Natural killer cell treated with Interleukin-12 subunit alpha and Interleukin-12 subunit beta and Interleukin-15 and Interleukin-18, amount 100 ng/mL, for 72 hours (primary cell): Measurements from ENCODE around the gene MEGF11. TPM values are rescaled to one million over a fixed set of nuclear protein-coding genes. Genes with fewer than 3 reads are reported as not detected.
"Not testable (repeated sequence)": the region's sequence is repeated elsewhere in the genome, so short reads cannot be mapped to it uniquely, and the experiment has no call there.

Source experiments
- ATAC-seq, 2 donors: fragments of 150-1000 bp; cut with Tn5 transposase in 1 of 2; sonication (Bioruptor Pico), chemical (Tn5 transposase) in 1 of 2; 2 replicates each; pipeline ENCODE4 v1.10.0; 2021
- DNase-seq: peaks from one replicate; pipeline ENCODE4 v3.0.0; 2022; ENCODE audit warnings: low spot score
- H3K27ac Mint-ChIP-seq, 2 donors: 1 replicate in 1 of 2; 2 replicates in 1 of 2; pipeline ENCODE4 v1.8.0; 2022; ENCODE audit warnings: mixed read lengths in 2 of 2, mild to moderate bottlenecking in 1 of 2, moderate library complexity in 1 of 2
- H3K27me3 Mint-ChIP-seq, 2 donors: 1 replicate in 1 of 2; 2 replicates in 1 of 2; pipeline ENCODE4 v1.8.0; 2022; ENCODE audit warnings: mixed read lengths in 2 of 2
- H3K36me3 Mint-ChIP-seq: one replicate; pipeline ENCODE4 v1.8.0; 2022; ENCODE audit warnings: mixed read lengths
- H3K4me1 Mint-ChIP-seq, 2 donors: 1 replicate in 1 of 2; 2 replicates in 1 of 2; pipeline ENCODE4 v1.8.0; 2022; ENCODE audit warnings: low read depth in 2 of 2, mixed read lengths in 2 of 2, mild to moderate bottlenecking in 1 of 2
- H3K4me3 Mint-ChIP-seq: one replicate; pipeline ENCODE4 v1.8.0; 2022; ENCODE audit warnings: mixed read lengths
- H3K9me3 Mint-ChIP-seq: 2 replicates; pipeline ENCODE4 v1.8.0; 2022; ENCODE audit warnings: mixed read lengths
- total RNA-seq, 2 donors: library from RNA; stranded (reverse); gene quantifications; one replicate each; pipeline ENCODE4 v1.2.3, GENCODE V29; 2022

The MEGF11 gene
- total RNA-seq, 2 donors from 2014 or later: not detected

DNA sequence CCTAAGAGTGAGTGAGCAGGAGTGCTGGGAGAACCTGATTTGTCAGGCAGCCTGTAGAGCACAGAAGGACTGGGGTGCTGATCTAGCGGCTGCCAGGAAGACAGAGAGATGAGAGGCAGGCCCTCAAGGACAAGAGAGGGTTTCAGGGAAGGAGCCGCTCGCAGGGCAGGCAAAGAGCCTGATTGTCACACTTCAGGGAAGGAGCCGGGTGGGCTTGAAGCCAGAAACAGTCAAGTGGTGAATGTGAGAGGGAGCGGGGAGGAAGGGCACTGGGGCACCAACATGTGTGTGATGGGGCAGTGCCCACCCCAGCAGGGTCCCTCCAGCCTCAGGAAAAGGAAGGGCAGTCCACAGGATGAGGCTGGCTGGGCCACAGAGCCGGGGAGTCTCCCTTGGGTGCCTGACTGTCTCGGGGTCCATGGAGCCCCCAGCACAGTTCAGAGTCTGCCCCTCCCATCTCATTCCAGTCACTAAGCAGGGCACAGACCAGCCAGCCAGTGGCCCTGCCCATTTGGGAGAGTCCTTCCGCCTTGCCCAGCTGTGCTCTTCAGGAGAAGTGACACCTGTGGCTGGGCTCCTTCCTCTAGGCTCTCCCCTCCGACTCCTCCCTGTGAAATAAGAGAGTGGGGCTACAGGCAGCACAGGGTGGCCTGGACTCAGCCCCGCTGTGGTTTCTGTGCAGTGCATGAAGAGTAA, 235.6 kb downstream of the MEGF11 start:
- H3K4me1 Mint-ChIP-seq: no peaks in the 10 kb centered on the region
- no peaks in the 10 kb centered on the region for H3K9me3 Mint-ChIP-seq
- DNase-seq (no peak), ATAC-seq (peak in 1 of 2 donors; percentile 33)
- no peak overlapping the region for H3K27ac Mint-ChIP-seq
- no peak overlapping the region for H3K4me3 Mint-ChIP-seq
- peaks cover 26 to 29% of the 10 kb centered on the region in 2 donors for H3K27me3 Mint-ChIP-seq
- no peaks in the 10 kb centered on the region for H3K36me3 Mint-ChIP-seq

DNA sequence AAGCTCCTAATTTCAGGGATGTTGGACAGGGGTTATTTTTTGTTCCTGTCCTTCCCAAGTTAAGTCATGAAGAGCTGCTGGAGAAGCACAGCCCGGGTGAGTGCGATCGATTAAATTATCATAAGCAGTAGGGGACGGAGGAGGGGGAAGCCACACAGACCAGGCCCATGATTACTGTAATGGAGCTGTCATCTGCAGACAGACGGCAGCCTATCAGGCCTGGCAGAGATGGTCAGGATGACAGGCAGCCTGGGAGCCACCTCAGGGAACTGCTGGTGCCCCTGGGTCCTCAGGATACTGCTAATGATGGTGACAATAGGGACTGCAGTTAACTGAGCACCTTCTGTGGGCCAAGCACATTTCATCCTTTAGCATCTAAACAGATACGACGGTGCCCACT, 236.6 kb downstream of the MEGF11 start:
- Mint-ChIP-seq H3K4me1 (no peaks in the 10 kb centered on the region), H3K27ac (no peak overlapping the region), H3K27me3 (peaks cover 26 to 29% of the 10 kb centered on the region in 2 donors), H3K9me3 (no peaks in the 10 kb centered on the region), H3K36me3 (no peaks in the 10 kb centered on the region), H3K4me3 (no peak overlapping the region)
- DNase-seq: no peak
- ATAC-seq: no peak

DNA sequence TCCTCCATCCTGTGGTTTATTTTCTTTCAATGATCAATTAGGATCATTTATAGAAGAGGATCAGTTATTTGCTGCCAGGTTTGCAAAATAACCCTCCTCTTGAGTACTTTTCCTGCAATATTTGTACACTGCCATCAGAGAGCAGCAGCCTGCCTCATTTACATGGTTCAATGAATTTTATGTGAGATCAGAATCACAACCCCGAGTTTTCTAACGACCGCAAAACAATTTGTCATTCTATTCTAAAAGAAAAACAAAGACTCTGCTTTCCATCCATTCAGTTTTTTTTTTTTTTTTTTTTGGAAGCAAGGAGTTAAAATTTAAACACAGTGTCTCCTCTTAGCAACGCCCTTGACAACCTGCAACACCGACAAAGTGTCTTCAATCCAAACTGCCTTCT, 237.4 kb downstream of the MEGF11 start:
- H3K4me1 Mint-ChIP-seq: no peaks in the 10 kb centered on the region
- no peak for DNase-seq
- H3K36me3 Mint-ChIP-seq: no peaks in the 10 kb centered on the region
- H3K27me3 Mint-ChIP-seq: peaks cover 23 to 29% of the 10 kb centered on the region in 2 donors
- H3K9me3 Mint-ChIP-seq: no peaks in the 10 kb centered on the region
- H3K4me3 Mint-ChIP-seq: no peak overlapping the region
- no peak for ATAC-seq
- no peak overlapping the region for H3K27ac Mint-ChIP-seq

DNA sequence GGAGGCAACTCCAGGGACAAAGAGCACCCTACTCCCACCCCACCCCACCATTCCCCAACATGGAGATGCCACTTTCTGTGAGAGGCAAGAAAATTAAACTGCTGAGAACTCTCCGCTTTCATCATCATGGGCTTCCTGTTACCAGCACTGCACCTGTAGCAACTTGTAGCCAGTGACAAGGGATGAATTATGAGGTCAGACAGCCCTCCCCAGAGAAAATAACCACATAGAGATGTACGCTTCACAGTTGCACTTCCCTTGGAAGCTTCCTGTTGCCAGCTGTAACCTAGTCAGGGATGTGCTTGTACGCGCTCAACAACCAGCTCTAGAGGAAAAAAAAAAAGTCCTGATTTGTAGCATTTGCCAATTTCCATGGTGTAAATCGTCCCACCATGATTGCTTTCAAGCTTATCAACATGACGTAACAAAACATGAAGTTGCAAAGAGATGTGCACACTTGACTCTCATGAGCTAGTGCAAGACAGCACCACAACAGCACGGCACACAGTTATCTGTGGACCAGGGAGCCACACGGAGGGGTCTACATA, 238.8 kb downstream of the MEGF11 start:
- no peak overlapping the region for H3K27ac Mint-ChIP-seq
- no peak overlapping the region for H3K4me3 Mint-ChIP-seq
- H3K36me3 Mint-ChIP-seq: no peaks in the 10 kb centered on the region
- no peaks in the 10 kb centered on the region for H3K9me3 Mint-ChIP-seq
- no peak for ATAC-seq
- DNase-seq: no peak
- H3K27me3 Mint-ChIP-seq: peaks cover 30 to 35% of the 10 kb centered on the region in 2 donors
- H3K4me1 Mint-ChIP-seq: no peaks in the 10 kb centered on the region

DNA sequence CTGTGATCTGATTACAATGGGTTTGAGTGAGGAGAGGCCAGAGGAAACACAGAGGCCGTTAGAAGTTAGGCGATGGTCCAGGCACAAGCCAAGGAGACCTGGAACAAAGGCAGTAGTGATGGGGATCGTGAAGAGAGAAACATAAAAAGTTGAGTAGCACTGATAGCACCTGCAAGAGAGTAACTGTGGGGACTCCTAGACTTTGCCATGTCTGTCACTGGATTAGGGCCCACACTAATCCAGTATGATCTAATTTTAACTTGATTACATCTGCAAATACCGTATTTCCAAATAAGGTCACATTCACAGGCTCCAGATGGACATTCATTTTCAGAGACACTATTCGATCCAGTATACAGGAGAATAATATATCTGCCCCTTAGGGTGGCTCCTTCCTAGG, 239.5 kb downstream of the MEGF11 start:
- Mint-ChIP-seq H3K4me3 (no peak overlapping the region), H3K4me1 (no peaks in the 10 kb centered on the region), H3K27ac (no peak overlapping the region), H3K27me3 (peaks cover 30 to 35% of the 10 kb centered on the region in 2 donors), H3K9me3 (no peaks in the 10 kb centered on the region), H3K36me3 (no peaks in the 10 kb centered on the region)
- ATAC-seq (no peak), DNase-seq (no peak)

DNA sequence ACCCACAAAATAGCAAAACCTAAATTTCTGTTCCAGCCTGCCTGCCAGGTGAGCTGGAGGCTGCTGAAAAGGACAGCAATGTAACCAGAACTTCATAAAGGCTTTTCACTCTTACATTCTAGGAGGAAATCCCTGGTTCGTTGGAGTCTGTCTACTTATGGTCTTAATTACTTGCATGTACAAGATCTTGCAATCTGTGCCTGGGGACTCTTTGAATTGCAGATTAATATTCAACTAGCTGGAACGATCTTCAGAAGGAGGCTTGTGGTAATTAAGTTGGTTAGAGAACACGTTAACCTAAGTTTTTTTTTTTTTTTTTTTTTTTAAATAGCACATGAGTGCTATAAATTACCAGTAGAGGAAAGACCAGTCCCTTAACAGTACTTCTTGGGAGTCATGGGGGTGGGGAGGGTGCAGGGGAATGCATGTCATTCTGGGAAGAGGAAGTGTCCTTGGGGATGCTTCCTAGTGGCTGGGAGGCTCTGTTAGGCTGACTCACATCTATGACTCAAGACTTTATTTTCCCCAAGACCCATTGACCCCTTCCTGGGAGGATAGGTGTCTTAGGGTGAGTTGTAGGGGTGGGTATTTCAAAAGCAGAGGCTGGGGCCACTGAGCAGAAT, 244.5 kb downstream of the MEGF11 start:
- DNase-seq (no peak), ATAC-seq (no peak)
- Mint-ChIP-seq H3K4me1 (peaks cover 0 to 3% of the 10 kb centered on the region in 2 donors), H3K27me3 (peaks cover 16 to 23% of the 10 kb centered on the region in 2 donors), H3K27ac (no peak overlapping the region), H3K9me3 (no peaks in the 10 kb centered on the region), H3K36me3 (no peaks in the 10 kb centered on the region), H3K4me3 (no peak overlapping the region)

DNA sequence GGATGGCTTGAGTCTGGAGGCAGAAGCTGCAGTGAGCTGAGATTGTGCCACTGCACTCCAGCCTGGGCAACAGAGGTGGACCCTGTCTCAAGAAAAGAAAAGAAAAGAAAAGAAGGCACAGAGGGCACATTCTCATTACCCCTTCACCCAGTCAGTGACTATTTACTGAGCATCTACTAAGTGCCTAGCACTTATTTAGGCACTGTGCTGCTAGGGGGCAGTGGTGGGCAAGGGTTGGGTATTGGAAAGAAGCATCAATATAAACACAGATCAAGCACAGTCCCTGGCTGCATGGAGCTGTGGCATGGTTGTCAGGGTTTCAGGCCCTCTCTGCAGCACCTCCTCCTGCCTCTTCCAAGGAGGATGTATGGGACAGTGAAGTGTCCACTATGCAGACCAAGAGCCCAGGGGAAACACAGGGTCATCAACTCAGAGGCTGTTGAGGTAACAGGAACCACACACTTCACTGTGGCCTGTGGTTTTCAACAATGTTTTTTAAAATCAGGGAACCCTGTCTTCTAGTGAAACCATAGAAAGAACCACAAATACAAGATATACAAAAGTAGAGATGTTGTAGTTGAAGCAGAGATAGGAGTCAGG, 245.8 kb downstream of the MEGF11 start:
- H3K27me3 Mint-ChIP-seq: peaks cover 15% of the 10 kb centered on the region in 2 donors
- H3K27ac Mint-ChIP-seq: no peak overlapping the region
- ATAC-seq (no peak), DNase-seq (no peak)
- H3K4me1 Mint-ChIP-seq: peaks cover 0 to 3% of the 10 kb centered on the region in 2 donors
- no peak overlapping the region for H3K4me3 Mint-ChIP-seq
- H3K36me3 Mint-ChIP-seq: no peaks in the 10 kb centered on the region
- no peaks in the 10 kb centered on the region for H3K9me3 Mint-ChIP-seq

DNA sequence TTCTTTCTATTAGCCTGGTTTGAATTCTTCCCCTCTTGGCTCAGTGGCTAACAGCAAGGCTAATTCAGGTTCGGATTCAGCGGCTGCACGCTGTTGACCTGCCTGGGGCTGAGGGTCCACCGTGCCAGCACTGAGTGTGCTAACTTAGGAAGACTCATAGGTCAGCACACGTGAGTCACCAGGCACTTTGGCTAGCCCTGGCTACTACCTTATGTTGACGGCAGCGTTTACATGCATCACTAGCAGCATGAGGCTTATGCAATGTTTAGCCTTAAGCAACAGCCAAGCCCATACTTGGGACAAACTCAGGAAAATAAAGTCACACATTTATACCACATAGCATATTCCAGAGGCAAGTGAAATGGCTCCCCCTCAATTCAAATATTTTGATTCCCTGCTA, 246.6 kb downstream of the MEGF11 start:
- DNase-seq: no peak
- no peak overlapping the region for H3K27ac Mint-ChIP-seq
- peaks cover 15 to 17% of the 10 kb centered on the region in 2 donors for H3K27me3 Mint-ChIP-seq
- H3K4me3 Mint-ChIP-seq: no peak overlapping the region
- H3K9me3 Mint-ChIP-seq: no peaks in the 10 kb centered on the region
- ATAC-seq: no peak
- no peaks in the 10 kb centered on the region for H3K36me3 Mint-ChIP-seq
- peaks cover 0 to 3% of the 10 kb centered on the region in 2 donors for H3K4me1 Mint-ChIP-seq

DNA sequence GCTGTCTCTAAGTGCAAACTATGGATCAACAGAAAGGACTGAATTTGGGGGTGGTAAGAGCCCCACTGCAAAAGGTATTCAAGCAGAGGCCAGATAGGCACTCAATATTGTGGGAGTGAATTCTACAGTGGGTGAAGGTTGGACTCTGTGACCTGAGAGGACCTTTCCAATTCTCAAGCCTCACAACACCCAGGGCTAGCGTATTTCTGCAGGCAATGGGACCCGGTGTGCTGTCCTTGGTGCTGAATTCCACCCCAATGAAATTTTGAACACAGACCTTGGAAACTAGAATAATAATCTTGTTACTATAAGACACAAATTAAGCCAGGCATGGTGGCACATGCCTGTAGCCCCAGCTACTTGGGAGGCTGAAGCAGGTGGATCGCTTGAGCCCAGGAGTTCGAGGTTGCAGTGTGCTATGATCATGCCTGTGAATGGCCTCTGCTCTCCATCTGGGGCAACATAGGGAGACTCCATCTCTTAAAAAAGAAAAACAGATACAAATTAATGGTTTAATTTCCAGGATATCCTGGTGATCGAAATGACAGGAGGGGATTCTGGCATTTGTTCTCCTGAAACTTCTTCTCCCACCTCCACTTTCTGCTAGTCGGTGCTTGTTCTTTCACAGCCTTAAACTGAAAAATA, 248.8 kb downstream of the MEGF11 start:
- Mint-ChIP-seq H3K27me3 (peaks cover 14 to 19% of the 10 kb centered on the region in 2 donors), H3K4me1 (peaks cover 0 to 3% of the 10 kb centered on the region in 2 donors), H3K9me3 (no peaks in the 10 kb centered on the region), H3K36me3 (no peaks in the 10 kb centered on the region), H3K27ac (no peak overlapping the region), H3K4me3 (no peak overlapping the region)
- DNase-seq (no peak), ATAC-seq (no peak)

DNA sequence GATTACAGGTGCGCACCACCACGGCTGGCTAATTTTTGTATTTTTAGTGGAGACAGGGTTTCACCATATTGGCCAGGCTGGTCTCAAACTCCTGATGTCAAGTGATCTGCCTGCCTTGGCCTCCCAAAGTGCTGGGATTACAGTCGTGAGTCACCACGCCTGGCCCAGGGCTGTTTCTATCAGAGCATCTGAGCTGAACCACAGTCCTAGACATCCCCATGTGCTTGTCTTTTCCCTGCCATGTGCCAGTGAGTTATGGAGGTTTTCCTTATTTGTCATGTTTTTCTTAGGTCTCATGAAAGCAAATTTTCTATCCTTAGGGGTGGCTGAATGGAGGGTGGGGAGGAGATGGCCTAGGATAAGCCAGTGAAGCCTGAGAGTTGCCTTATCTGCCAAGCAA, 250.4 kb downstream of the MEGF11 start:
- H3K27ac Mint-ChIP-seq, H3K36me3 Mint-ChIP-seq, DNase-seq, ATAC-seq, H3K4me1 Mint-ChIP-seq, H3K4me3 Mint-ChIP-seq, H3K9me3 Mint-ChIP-seq: not testable (repeated sequence)
- peaks cover 17 to 19% of the 10 kb centered on the region in 2 donors for H3K27me3 Mint-ChIP-seq

DNA sequence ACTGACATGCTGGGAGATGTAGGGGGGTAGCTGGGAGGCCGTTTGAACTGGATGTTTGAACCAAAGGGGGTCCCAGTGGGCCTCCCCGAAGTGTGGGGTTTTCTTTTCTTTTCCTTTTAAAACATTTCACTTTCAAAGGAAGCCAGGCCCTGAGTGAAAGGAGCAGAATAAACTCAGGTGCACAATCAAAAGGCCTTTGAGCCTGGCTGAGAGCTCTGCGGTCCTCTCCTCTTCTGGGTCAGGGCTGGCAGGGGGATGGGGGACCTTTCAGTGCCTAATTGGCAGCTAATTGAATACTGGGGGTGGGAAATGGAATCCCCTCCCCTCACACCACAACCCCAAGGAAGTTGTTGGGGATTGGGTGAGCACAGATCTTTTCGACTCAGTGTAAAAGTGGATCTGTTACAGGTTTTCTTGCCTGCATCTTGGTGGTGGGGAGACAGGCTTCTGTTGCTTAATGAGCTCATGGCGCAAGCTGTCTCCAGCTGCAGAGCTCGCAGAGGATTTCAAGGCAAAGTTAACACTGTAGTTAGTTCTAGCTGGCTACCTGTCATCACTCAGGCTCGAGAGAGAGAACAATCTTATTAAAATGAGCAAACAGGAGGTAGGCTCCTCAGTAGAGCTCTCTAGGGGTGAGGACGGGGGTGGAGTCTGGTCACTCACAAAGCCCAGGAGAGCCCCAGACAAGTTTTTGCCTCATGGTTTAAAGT, 251.7 kb downstream of the MEGF11 start:
- H3K4me3 Mint-ChIP-seq: no peak overlapping the region
- DNase-seq (no peak), ATAC-seq (no peak)
- H3K27me3 Mint-ChIP-seq: peaks cover 15 to 24% of the 10 kb centered on the region in 2 donors
- H3K27ac Mint-ChIP-seq: no peak overlapping the region
- no peaks in the 10 kb centered on the region for H3K9me3 Mint-ChIP-seq
- H3K36me3 Mint-ChIP-seq: no peaks in the 10 kb centered on the region
- H3K4me1 Mint-ChIP-seq: no peaks in the 10 kb centered on the region

DNA sequence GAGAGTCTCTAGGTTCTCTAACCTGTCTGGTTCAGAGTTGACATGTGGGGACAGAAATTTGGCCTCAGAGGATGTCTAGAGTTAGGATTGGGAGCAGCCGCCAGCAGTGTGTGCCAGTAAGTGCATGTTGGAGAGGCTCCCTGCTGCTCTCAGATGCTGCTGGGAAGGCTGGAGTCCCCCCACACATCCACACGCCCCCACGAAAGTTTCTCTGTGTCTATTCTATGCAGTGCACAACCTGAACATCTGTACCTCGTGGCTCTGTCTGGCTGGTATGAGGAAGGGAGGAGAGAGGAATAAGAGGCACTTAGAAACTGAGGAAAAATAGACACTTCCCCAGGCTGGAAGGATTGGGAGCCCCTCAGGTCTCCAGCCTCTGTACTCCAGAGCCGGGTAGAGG, 252.5 kb downstream of the MEGF11 start:
- H3K4me1 Mint-ChIP-seq: no peaks in the 10 kb centered on the region

DNA sequence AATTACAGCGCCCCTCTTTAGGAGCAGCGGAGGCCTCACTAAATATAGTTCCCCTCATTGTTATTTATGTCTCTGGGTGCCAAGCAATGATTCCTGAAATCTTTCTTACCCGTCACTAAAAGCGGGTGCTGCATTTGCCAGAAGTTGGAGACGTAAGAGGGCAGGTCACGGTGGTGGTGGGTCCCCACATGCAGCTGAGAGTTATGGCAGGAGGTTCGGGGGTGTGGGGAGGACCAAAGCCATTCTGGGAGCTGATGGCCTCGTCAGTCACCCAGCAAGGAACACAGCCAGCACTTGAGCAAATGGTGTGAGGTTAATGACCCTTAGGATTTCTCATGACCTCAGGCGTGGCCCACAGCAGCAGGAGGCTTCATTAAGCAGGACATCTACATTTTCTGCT, 255.1 kb downstream of the MEGF11 start:
- H3K4me3 Mint-ChIP-seq: no peak overlapping the region
- H3K36me3 Mint-ChIP-seq: no peaks in the 10 kb centered on the region
- H3K27me3 Mint-ChIP-seq: peaks cover 24 to 27% of the 10 kb centered on the region in 2 donors
- no peak overlapping the region for H3K27ac Mint-ChIP-seq
- no peaks in the 10 kb centered on the region for H3K9me3 Mint-ChIP-seq
- ATAC-seq: no peak
- no peak for DNase-seq
- H3K4me1 Mint-ChIP-seq: no peaks in the 10 kb centered on the region

More for the DNA sequence above, 252.5 kb downstream of the MEGF11 start:
- Mint-ChIP-seq H3K36me3 (no peaks in the 10 kb centered on the region), H3K27ac (no peak overlapping the region), H3K27me3 (peaks cover 11 to 25% of the 10 kb centered on the region in 2 donors), H3K9me3 (no peaks in the 10 kb centered on the region), H3K4me3 (no peak overlapping the region)
- DNase-seq: no peak
- ATAC-seq: no peak
